Tibial nerve (tissue), 4 donors: ENCODE data around the gene SYNPO2.

Experiments used
- EP300 ChIP-seq, 2 donors: sonication (generic); formaldehyde crosslinking; IDR thresholded peaks; one replicate each; pipeline ENCODE4 v1.6.1; 2017; ENCODE audit warnings: antibody characterized with exemption in 2 of 2, mild to moderate bottlenecking in 1 of 2
- POLR2A ChIP-seq, 2 donors: fragments of 450-650 bp; IDR thresholded peaks; one replicate each; pipeline ENCODE4 v1.6.1; 2017; ENCODE audit warnings: antibody characterized with exemption in 2 of 2, mild to moderate bottlenecking in 2 of 2, moderate library complexity in 2 of 2
- TF ChIP-seq, protein P1 (sequence below), 5 experiments: fragments of 200-600 bp in 3 of 5; fragments of 450-650 bp in 2 of 5; sonication (generic) in 3 of 5; IDR thresholded peaks; one replicate each; pipeline ENCODE4 v1.5.1; 2016 to 2019; ENCODE audit warnings: antibody characterized with exemption in 5 of 5, mild to moderate bottlenecking in 3 of 5, moderate library complexity in 2 of 5

DNA sequence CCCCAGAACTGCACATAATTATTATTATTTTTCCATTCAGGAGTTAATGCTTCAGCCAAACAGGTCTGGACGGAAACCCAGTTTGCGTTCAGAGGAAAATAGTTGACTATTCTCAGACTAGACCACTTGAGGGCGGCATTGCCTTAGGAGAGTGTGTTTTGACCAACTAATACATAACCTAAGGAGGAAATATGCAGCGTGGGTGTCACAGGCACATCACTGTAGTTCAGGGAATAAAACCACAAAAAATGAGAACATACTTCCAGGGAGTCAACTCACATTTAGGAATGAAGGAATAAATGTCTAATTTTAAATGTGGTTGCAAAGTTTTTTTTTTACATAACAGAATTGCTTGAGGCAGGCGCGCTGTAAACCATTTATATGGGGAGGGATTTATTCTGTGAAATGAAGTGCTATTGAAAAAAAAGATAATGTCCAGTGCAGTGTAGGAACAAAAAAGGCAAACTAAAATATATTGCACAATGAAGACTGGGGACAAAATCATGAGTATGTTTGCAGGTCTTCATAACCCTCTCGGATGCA, 93.3 kb downstream of the SYNPO2 start:
- TF ChIP-seq, protein P1, sequence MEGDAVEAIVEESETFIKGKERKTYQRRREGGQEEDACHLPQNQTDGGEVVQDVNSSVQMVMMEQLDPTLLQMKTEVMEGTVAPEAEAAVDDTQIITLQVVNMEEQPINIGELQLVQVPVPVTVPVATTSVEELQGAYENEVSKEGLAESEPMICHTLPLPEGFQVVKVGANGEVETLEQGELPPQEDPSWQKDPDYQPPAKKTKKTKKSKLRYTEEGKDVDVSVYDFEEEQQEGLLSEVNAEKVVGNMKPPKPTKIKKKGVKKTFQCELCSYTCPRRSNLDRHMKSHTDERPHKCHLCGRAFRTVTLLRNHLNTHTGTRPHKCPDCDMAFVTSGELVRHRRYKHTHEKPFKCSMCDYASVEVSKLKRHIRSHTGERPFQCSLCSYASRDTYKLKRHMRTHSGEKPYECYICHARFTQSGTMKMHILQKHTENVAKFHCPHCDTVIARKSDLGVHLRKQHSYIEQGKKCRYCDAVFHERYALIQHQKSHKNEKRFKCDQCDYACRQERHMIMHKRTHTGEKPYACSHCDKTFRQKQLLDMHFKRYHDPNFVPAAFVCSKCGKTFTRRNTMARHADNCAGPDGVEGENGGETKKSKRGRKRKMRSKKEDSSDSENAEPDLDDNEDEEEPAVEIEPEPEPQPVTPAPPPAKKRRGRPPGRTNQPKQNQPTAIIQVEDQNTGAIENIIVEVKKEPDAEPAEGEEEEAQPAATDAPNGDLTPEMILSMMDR (IDR thresholded peaks at IDR 0.05) = peak; percentile 64 to 88 (median 72)
- TF ChIP-seq POLR2A (IDR thresholded peaks at IDR 0.05) = no peak
- peak in 1 of 2 donors; percentile 40 for TF ChIP-seq EP300 (IDR thresholded peaks at IDR 0.05)
